IMR-90 (cell line): Measurements from ENCODE around the gene CYP19A1.

Source experiments
- CTCF ChIP-seq: conservative IDR thresholded peaks from 2 replicates; pipeline ENCODE4 v1.5.1; 2012; ENCODE audit warnings: mild to moderate bottlenecking, low read depth, low read length, improper control_type of control experiment
- ELK1 ChIP-seq: fragments of 150-350 bp; IDR thresholded peaks from 2 replicates; pipeline ENCODE4 v1.6.1; 2016; ENCODE audit warnings: low read depth, mild to moderate bottlenecking, low read length, moderate library complexity, borderline replicate concordance
- MAZ ChIP-seq: IDR thresholded peaks from 2 replicates; pipeline ENCODE4 v1.6.1; 2012; ENCODE audit warnings: low read depth, mild to moderate bottlenecking, low read length, improper control_type of control experiment, moderate library complexity, borderline replicate concordance
- POLR2A ChIP-seq: IDR thresholded peaks from 2 replicates; pipeline ENCODE4 v1.6.1; 2012; ENCODE audit warnings: mild to moderate bottlenecking, low read depth, low read length
- RAD21 ChIP-seq: IDR thresholded peaks from 2 replicates; pipeline ENCODE4 v1.6.1; 2012; ENCODE audit warnings: low read length, improper control_type of control experiment
- RFX5 ChIP-seq: IDR thresholded peaks from 2 replicates; pipeline ENCODE4 v1.8.0; 2012; ENCODE audit warnings: low read depth, mild to moderate bottlenecking, low read length, moderate library complexity
- SMC3 ChIP-seq: fragments of 150-350 bp; IDR thresholded peaks from 2 replicates; pipeline ENCODE4 v1.6.1; 2016; ENCODE audit warnings: low read depth, mild to moderate bottlenecking, antibody characterized with exemption, low read length, moderate library complexity

GRCh38 chr15:51378406-51378805 lies 40.0 kb upstream of the CYP19A1 start:
- no peak for TF ChIP-seq CTCF
- no peak for TF ChIP-seq POLR2A
- no peak for TF ChIP-seq RAD21
- no peak for TF ChIP-seq MAZ
- TF ChIP-seq ELK1 = no peak
- no peak for TF ChIP-seq SMC3
- no peak for TF ChIP-seq RFX5
